Spleen (tissue), 7 donors: ENCODE data around the gene SLC30A4.

Source experiments
- POLR2AphosphoS5 ChIP-seq, 3 donors: sonication (generic); formaldehyde crosslinking; IDR thresholded peaks; one replicate each; pipeline ENCODE4 v1.5.1; 2017; ENCODE audit warnings: antibody characterized with exemption in 3 of 3
- TF ChIP-seq, protein P1 (sequence below), 11 experiments: fragments of 200-600 bp in 7 of 11; fragments of 450-650 bp in 4 of 11; sonication (generic) in 4 of 11; IDR thresholded peaks in 8 of 11; conservative IDR thresholded peaks in 3 of 11; 1 replicate in 7 of 11; 2 replicates in 4 of 11; pipeline versions ENCODE4 v1.4.0 to v1.8.0; 2016 to 2021; ENCODE audit warnings: antibody characterized with exemption in 11 of 11, inconsistent platforms in 4 of 11, mild to moderate bottlenecking in 1 of 11
- donor health status: DM: no; HTN: no; CAD: no; lungs with moderate emphysema.
- donor health status: DM: no; HTN: no; CAD: no.
- donor health status: DM: no; HTN: no; CAD: no.

DNA sequence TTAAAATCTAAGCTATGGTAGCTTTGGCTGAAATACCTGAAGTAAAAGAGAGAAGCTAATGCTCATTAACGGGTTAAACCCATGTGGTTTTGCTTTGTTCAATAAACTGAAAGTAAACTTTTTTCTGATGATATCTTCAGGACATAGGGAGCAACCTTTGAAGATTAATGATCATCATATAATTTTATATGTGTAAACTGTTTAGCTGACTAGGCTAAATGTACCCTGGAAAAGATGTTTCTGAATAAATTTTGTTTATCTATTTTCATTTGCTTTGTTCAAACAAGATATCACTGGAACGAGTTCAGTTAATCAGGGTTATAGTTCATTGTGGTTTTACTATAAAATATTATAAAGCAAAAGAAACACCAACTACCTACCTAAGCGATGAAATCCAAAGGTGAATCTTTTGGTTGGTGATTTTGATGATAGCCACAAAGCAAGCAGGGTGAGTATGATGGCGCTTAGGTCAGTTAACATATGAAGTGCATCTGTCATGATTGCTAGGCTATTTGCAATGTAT, 11.7 kb downstream of the SLC30A4 start:
- TF ChIP-seq POLR2AphosphoS5 (IDR thresholded peaks at IDR 0.05): no peak
- TF ChIP-seq, protein P1, sequence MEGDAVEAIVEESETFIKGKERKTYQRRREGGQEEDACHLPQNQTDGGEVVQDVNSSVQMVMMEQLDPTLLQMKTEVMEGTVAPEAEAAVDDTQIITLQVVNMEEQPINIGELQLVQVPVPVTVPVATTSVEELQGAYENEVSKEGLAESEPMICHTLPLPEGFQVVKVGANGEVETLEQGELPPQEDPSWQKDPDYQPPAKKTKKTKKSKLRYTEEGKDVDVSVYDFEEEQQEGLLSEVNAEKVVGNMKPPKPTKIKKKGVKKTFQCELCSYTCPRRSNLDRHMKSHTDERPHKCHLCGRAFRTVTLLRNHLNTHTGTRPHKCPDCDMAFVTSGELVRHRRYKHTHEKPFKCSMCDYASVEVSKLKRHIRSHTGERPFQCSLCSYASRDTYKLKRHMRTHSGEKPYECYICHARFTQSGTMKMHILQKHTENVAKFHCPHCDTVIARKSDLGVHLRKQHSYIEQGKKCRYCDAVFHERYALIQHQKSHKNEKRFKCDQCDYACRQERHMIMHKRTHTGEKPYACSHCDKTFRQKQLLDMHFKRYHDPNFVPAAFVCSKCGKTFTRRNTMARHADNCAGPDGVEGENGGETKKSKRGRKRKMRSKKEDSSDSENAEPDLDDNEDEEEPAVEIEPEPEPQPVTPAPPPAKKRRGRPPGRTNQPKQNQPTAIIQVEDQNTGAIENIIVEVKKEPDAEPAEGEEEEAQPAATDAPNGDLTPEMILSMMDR (IDR thresholded peaks at IDR 0.05 in 8 of 11, conservative IDR thresholded peaks at IDR 0.05 in 3 of 11): no peak
